IPS-15b (cell line): ENCODE data around the gene SLC38A3.

Experiments used
- H3K27me3 ChIP-seq: one replicate; pipeline ENCODE4 v1.6.1; 2013; ENCODE audit warnings: low read length; ENCODE audit not compliant: control insufficient read depth, insufficient read depth
- H3K36me3 ChIP-seq: one replicate; pipeline ENCODE4 v1.6.1; 2013; ENCODE audit warnings: low read length; ENCODE audit not compliant: control insufficient read depth, insufficient read depth
- H3K4me1 ChIP-seq: one replicate; pipeline ENCODE4 v1.6.1; 2013; ENCODE audit warnings: mild to moderate bottlenecking, low read length; ENCODE audit not compliant: control insufficient read depth, insufficient read depth
- H3K4me3 ChIP-seq: one replicate; pipeline ENCODE4 v1.5.1; 2013; ENCODE audit warnings: low read depth, low read length
- H3K9ac ChIP-seq: one replicate; pipeline ENCODE4 v1.6.1; 2013; ENCODE audit warnings: low read depth, mild to moderate bottlenecking, low read length
- H3K9me3 ChIP-seq: one replicate; pipeline ENCODE4 v1.6.1; 2013; ENCODE audit warnings: mild to moderate bottlenecking, low read length; ENCODE audit not compliant: control insufficient read depth, insufficient read depth

Gene SLC38A3

GRCh38 chr3:50251220-50251619, 46.1 kb downstream of the SLC38A3 start:
- Histone ChIP-seq H3K27me3 (no peaks in the 10 kb centered on the region), H3K9me3 (no peaks in the 10 kb centered on the region), H3K36me3 (peaks cover 35% of the 10 kb centered on the region), H3K9ac (no peak overlapping the region), H3K4me3 (no peak overlapping the region), H3K4me1 (peaks cover 6% of the 10 kb centered on the region)

- peaks cover 54% of the 10 kb centered on the region for H3K36me3 ChIP-seq
- H3K4me1 ChIP-seq: no peaks in the 10 kb centered on the region
Observed at GRCh38 chr3:50254577-50255250, 49.6 kb downstream of the SLC38A3 start.

GRCh38 chr3:50255251-50255615, 50.2 kb downstream of the SLC38A3 start:
- no peak overlapping the region for H3K9ac ChIP-seq
- H3K4me3 ChIP-seq: no peak overlapping the region
- peaks cover 54% of the 10 kb centered on the region for H3K36me3 ChIP-seq
- no peaks in the 10 kb centered on the region for H3K27me3 ChIP-seq
- H3K9me3 ChIP-seq: no peaks in the 10 kb centered on the region
- no peaks in the 10 kb centered on the region for H3K4me1 ChIP-seq

More at GRCh38 chr3:50254577-50255250, 49.6 kb downstream of the SLC38A3 start:
- no peak overlapping the region for H3K9ac ChIP-seq
- H3K9me3 ChIP-seq: no peaks in the 10 kb centered on the region
- H3K27me3 ChIP-seq: no peaks in the 10 kb centered on the region
- no peak overlapping the region for H3K4me3 ChIP-seq

- Histone ChIP-seq H3K9ac (no peak overlapping the region), H3K4me1 (no peaks in the 10 kb centered on the region), H3K27me3 (no peaks in the 10 kb centered on the region), H3K9me3 (no peaks in the 10 kb centered on the region), H3K36me3 (peaks cover 47% of the 10 kb centered on the region), H3K4me3 (no peak overlapping the region)
Observed at GRCh38 chr3:50256978-50257890, 52.2 kb downstream of the SLC38A3 start.

GRCh38 chr3:50258029-50258680, 53.1 kb downstream of the SLC38A3 start:
- peaks cover 45% of the 10 kb centered on the region for H3K36me3 ChIP-seq

GRCh38 chr3:50258979-50259378, 53.9 kb downstream of the SLC38A3 start:
- Histone ChIP-seq H3K36me3 (peaks cover 42% of the 10 kb centered on the region), H3K4me3 (no peak overlapping the region), H3K4me1 (peaks cover 4% of the 10 kb centered on the region), H3K9ac (no peak overlapping the region), H3K27me3 (no peaks in the 10 kb centered on the region), H3K9me3 (no peaks in the 10 kb centered on the region)

More at GRCh38 chr3:50258029-50258680, 53.1 kb downstream of the SLC38A3 start:
- H3K27me3 ChIP-seq: no peaks in the 10 kb centered on the region
- H3K4me3 ChIP-seq: no peak overlapping the region
- H3K9me3 ChIP-seq: no peaks in the 10 kb centered on the region
- H3K4me1 ChIP-seq: no peaks in the 10 kb centered on the region
- H3K9ac ChIP-seq: no peak overlapping the region

GRCh38 chr3:50259432-50260026, 54.5 kb downstream of the SLC38A3 start:
- Histone ChIP-seq H3K27me3 (no peaks in the 10 kb centered on the region), H3K36me3 (peaks cover 38% of the 10 kb centered on the region), H3K9me3 (no peaks in the 10 kb centered on the region), H3K4me1 (peaks cover 8% of the 10 kb centered on the region), H3K4me3 (no peak overlapping the region), H3K9ac (no peak overlapping the region)

- no peaks in the 10 kb centered on the region for H3K27me3 ChIP-seq
- H3K4me3 ChIP-seq: peak overlapping the region; percentile 49
- peak overlapping the region; percentile 76 for H3K9ac ChIP-seq
- H3K9me3 ChIP-seq: no peaks in the 10 kb centered on the region
- H3K4me1 ChIP-seq: peaks cover 11% of the 10 kb centered on the region
- H3K36me3 ChIP-seq: peaks cover 31% of the 10 kb centered on the region
Observed at GRCh38 chr3:50260027-50260941, 55.2 kb downstream of the SLC38A3 start.

- peaks cover 12% of the 10 kb centered on the region for H3K4me1 ChIP-seq
- H3K9ac ChIP-seq: peak overlapping the region; percentile 76
- H3K4me3 ChIP-seq: peak overlapping the region; percentile 49
- peaks cover 26% of the 10 kb centered on the region for H3K36me3 ChIP-seq
- no peaks in the 10 kb centered on the region for H3K9me3 ChIP-seq
- no peaks in the 10 kb centered on the region for H3K27me3 ChIP-seq
Observed at GRCh38 chr3:50260942-50261441, 55.9 kb downstream of the SLC38A3 start.

GRCh38 chr3:50261505-50261904, 56.4 kb downstream of the SLC38A3 start:
- Histone ChIP-seq H3K36me3 (peaks cover 21% of the 10 kb centered on the region), H3K4me1 (peaks cover 12% of the 10 kb centered on the region), H3K9me3 (no peaks in the 10 kb centered on the region), H3K27me3 (no peaks in the 10 kb centered on the region), H3K4me3 (no peak overlapping the region), H3K9ac (no peak overlapping the region)
